HepG2 (cell line): ENCODE results near the gene SLC2A4. TPM values are rescaled to one million over a fixed set of nuclear protein-coding genes. Genes with fewer than 3 reads are reported as not detected.

ENCODE experiments used
- AHR ChIP-seq: IDR thresholded peaks from 2 replicates; pipeline ENCODE4 v1.6.1; 2018; ENCODE audit warnings: missing genetic modification reagents, missing compliant biosample characterization
- BORCS8-MEF2B ChIP-seq: sonication (generic); formaldehyde crosslinking; IDR thresholded peaks from 2 replicates; pipeline ENCODE4 v1.8.0; 2022; ENCODE audit warnings: mild to moderate bottlenecking, missing genetic modification reagents
- CCDC6 ChIP-seq: sonication (generic); formaldehyde crosslinking; IDR thresholded peaks from 2 replicates; pipeline ENCODE4 v1.8.1; 2022; ENCODE audit warnings: mild to moderate bottlenecking, missing genetic modification reagents, moderate library complexity
- CTCF ChIP-seq: sonication (generic); formaldehyde crosslinking; IDR thresholded peaks from 2 replicates; pipeline ENCODE4 v1.5.0; 2020; ENCODE audit warnings: mild to moderate bottlenecking, missing genetic modification reagents, moderate library complexity
- JUND ChIP-seq: sonication (generic); formaldehyde crosslinking; IDR thresholded peaks from 2 replicates; pipeline ENCODE4 v1.8.0; 2022; ENCODE audit warnings: mild to moderate bottlenecking, missing genetic modification reagents
- MED8 ChIP-seq: sonication (generic); formaldehyde crosslinking; IDR thresholded peaks from 2 replicates; pipeline ENCODE4 v1.8.1; 2023; ENCODE audit warnings: mild to moderate bottlenecking, missing genetic modification reagents; ENCODE audit not compliant: insufficient replicate concordance
- MTA1 ChIP-seq: sonication (generic); formaldehyde crosslinking; IDR thresholded peaks from 2 replicates; pipeline ENCODE4 v1.4.0; 2020; ENCODE audit warnings: missing genetic modification reagents, mild to moderate bottlenecking, borderline replicate concordance
- SAP130 ChIP-seq: IDR thresholded peaks from 2 replicates; pipeline ENCODE4 v1.6.1; 2016; ENCODE audit warnings: low read depth
- TFE3 ChIP-seq: IDR thresholded peaks from 2 replicates; pipeline ENCODE4 v1.6.1; 2016
- WIZ ChIP-seq: sonication (generic); formaldehyde crosslinking; IDR thresholded peaks from 2 replicates; pipeline ENCODE4 v1.5.1; 2020; ENCODE audit warnings: mild to moderate bottlenecking, missing genetic modification reagents
- YY1 ChIP-seq: IDR thresholded peaks from 2 replicates; pipeline ENCODE4 v1.6.1; 2011; ENCODE audit warnings: low read length, low read depth, moderate library complexity, mild to moderate bottlenecking; ENCODE audit not compliant: insufficient read depth, insufficient replicate concordance
- ZC3H13 ChIP-seq: sonication (generic); formaldehyde crosslinking; IDR thresholded peaks from 2 replicates; pipeline ENCODE4 v1.8.1; 2023; ENCODE audit warnings: mild to moderate bottlenecking, missing genetic modification reagents, moderate library complexity
- ZFY ChIP-seq: sonication (generic); formaldehyde crosslinking; IDR thresholded peaks from 2 replicates; pipeline ENCODE4 v1.4.0; 2020; ENCODE audit warnings: missing genetic modification reagents
- ZNF280B ChIP-seq: sonication (generic); formaldehyde crosslinking; IDR thresholded peaks from 2 replicates; pipeline ENCODE4 v1.5.0; 2020; ENCODE audit warnings: missing genetic modification reagents, mild to moderate bottlenecking, borderline replicate concordance
- ZNF543 ChIP-seq: sonication (generic); formaldehyde crosslinking; IDR thresholded peaks from 2 replicates; pipeline ENCODE4 v1.4.0; 2020; ENCODE audit warnings: mild to moderate bottlenecking, missing genetic modification reagents
- ZNF710 ChIP-seq: sonication (generic); formaldehyde crosslinking; IDR thresholded peaks from 2 replicates; pipeline ENCODE4 v1.5.0; 2020; ENCODE audit warnings: mild to moderate bottlenecking, missing genetic modification reagents, borderline replicate concordance
- ZNF761 ChIP-seq: sonication (generic); formaldehyde crosslinking; conservative IDR thresholded peaks from 2 replicates; pipeline ENCODE4 v1.4.0; 2020; ENCODE audit warnings: mild to moderate bottlenecking, missing genetic modification reagents
- polyA plus RNA-seq, 8 experiments: library from polyadenylated mRNA; depleted of rRNA in 3 of 8; stranded (reverse) in 7 of 8; unstranded in 1 of 8; fragments of >200 nt; fragmentation: Illumina TruSeq in 4 of 8; extraction: Trizol in 4 of 8; gene quantifications; 2 replicates each; pipeline versions ENCODE4 v1.2.1 to v1.2.3, GENCODE V29; 2011 to 2016; ENCODE audit warnings: low read depth in 4 of 8, missing spikeins in 1 of 8, mixed read lengths in 1 of 8; ENCODE audit not compliant: insufficient read depth in 1 of 8
- total RNA-seq, 5 experiments: library from RNA; depleted of rRNA; stranded (reverse); fragments of >200 nt; fragmentation: Illumina TruSeq; extraction: Trizol; gene quantifications; 2 replicates each; pipeline ENCODE4 v1.2.3, GENCODE V29; 2016; ENCODE audit warnings: low read depth in 1 of 5

The SLC2A4 gene
- total and polyA plus RNA-seq, 2 of the 13 experiments (the other 11 are each of a cell fraction or from before 2014, with no cell fraction given): 4.9 to 5.8 TPM

- no peak for TF ChIP-seq TFE3
- TF ChIP-seq ZNF543 (CRISPR knock-in tag): peak; percentile 33; the same call in 1 of the 2 replicates
- 0 out of 2 replicates have a peak, but pooled peaks have one; percentile 12 for TF ChIP-seq CCDC6 (CRISPR knock-in tag)
- TF ChIP-seq SAP130: no peak
- no peak for TF ChIP-seq ZNF280B (CRISPR knock-in tag)
- no peak for TF ChIP-seq AHR
- TF ChIP-seq MTA1 (CRISPR knock-in tag): 0 out of 2 replicates have a peak, but pooled peaks have one; percentile 9
- TF ChIP-seq WIZ: 0 out of 2 replicates have a peak, but pooled peaks have one; percentile 8
- peak; percentile 45; the same call in 1 of the 2 replicates for TF ChIP-seq ZC3H13 (CRISPR knock-in tag)
- TF ChIP-seq ZNF710: 0 out of 2 replicates have a peak, but pooled peaks have one; percentile 2
- TF ChIP-seq CTCF (CRISPR knock-in tag): 0 out of 2 replicates have a peak, but pooled peaks have one; percentile 6
- peak; percentile 3 for TF ChIP-seq MED8
- 0 out of 2 replicates have a peak, but pooled peaks have one; percentile 21 for TF ChIP-seq ZNF761
- TF ChIP-seq YY1: peak; percentile 89
- TF ChIP-seq JUND (CRISPR knock-in tag): peak; percentile 6; the same call in 1 of the 2 replicates
- no peak for TF ChIP-seq BORCS8-MEF2B (CRISPR knock-in tag)
- peak; percentile 52; the same call in 1 of the 2 replicates for TF ChIP-seq ZFY (CRISPR knock-in tag)
These were observed 47.4 kb downstream of the SLC2A4 start, which contains the start of gene NEURL4 (continued) for GRCh38 chr17:7328840-7329373.
